WI38 (cell line): ENCODE measurements around the gene ERBIN.

Experiments used
- H3K4me3 ChIP-seq: 2 replicates; pipeline ENCODE4 v1.5.1; 2011; ENCODE audit warnings: low read depth, mild to moderate bottlenecking, control low read depth, low read length
- CTCF ChIP-seq: IDR thresholded peaks from 2 replicates; pipeline ENCODE4 v1.5.1; 2012; ENCODE audit warnings: low read depth, mild to moderate bottlenecking, control low read depth, low read length

Gene ERBIN

GRCh38 chr5:65892801-65893200 lies 33.6 kb upstream of the ERBIN start:
- no peak overlapping the region for H3K4me3 ChIP-seq
- no peak for TF ChIP-seq CTCF

GRCh38 chr5:65893749-65894430 lies 32.5 kb upstream of the ERBIN start:
- TF ChIP-seq CTCF = no peak
- H3K4me3 ChIP-seq = no peak overlapping the region

- TF ChIP-seq CTCF = no peak
- no peak overlapping the region for H3K4me3 ChIP-seq
Measured at GRCh38 chr5:65895891-65896290, 30.5 kb upstream of the ERBIN start.

- no peak overlapping the region for H3K4me3 ChIP-seq
- no peak for TF ChIP-seq CTCF
Measured at GRCh38 chr5:65900746-65901145, 25.6 kb upstream of the ERBIN start.

GRCh38 chr5:65902104-65902503 lies 24.3 kb upstream of the ERBIN start:
- TF ChIP-seq CTCF = no peak
- no peak overlapping the region for H3K4me3 ChIP-seq

GRCh38 chr5:65903581-65903980 lies 22.8 kb upstream of the ERBIN start:
- no peak for TF ChIP-seq CTCF
- H3K4me3 ChIP-seq = no peak overlapping the region

GRCh38 chr5:65906256-65906655 lies 20.1 kb upstream of the ERBIN start:
- H3K4me3 ChIP-seq = no peak overlapping the region
- TF ChIP-seq CTCF = no peak
